SHP77 (cell line): ENCODE data around the gene DOC2A.

Source experiments
- DNase-seq, 2 experiments: peaks; one replicate each; lab custom pipeline; 2025; lab: John Stamatoyannopoulos, UW

The DOC2A gene

DNA sequence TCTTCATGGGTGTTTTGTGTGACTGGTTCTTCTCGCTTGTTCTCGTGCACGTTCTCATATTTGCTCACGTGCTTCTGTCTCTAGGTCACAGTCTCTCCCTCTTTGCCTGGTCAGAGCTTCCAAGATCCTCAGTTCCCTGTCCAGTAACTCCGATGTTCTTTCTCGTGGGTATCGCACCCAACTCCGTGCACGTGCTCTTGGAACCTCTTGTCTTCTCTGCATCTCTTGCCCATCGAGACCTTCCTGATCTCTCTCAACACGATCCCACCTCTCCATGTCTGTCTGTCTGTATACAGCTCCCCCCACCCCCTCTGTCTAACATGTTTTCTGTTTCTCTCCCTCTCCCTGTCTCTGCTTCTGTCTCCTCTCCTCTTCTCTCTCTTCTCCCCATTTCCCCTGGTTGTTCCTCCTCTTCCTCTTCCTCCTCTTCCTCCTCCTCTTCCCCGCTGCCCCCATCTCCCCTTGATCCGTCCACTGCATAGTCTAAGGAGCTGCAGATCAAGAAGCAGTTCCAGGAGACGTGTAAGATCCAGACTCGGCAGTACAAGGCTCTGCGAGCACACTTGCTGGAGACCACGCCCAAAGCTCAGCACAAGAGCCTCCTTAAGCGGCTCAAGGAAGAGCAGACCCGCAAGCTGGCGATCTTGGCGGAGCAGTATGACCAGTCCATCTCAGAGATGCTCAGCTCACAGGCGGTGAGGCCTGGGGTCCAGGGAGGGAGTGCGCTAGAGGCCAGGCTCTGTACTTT, 21.5 kb downstream of the DOC2A start:
- no peak for DNase-seq

DNA sequence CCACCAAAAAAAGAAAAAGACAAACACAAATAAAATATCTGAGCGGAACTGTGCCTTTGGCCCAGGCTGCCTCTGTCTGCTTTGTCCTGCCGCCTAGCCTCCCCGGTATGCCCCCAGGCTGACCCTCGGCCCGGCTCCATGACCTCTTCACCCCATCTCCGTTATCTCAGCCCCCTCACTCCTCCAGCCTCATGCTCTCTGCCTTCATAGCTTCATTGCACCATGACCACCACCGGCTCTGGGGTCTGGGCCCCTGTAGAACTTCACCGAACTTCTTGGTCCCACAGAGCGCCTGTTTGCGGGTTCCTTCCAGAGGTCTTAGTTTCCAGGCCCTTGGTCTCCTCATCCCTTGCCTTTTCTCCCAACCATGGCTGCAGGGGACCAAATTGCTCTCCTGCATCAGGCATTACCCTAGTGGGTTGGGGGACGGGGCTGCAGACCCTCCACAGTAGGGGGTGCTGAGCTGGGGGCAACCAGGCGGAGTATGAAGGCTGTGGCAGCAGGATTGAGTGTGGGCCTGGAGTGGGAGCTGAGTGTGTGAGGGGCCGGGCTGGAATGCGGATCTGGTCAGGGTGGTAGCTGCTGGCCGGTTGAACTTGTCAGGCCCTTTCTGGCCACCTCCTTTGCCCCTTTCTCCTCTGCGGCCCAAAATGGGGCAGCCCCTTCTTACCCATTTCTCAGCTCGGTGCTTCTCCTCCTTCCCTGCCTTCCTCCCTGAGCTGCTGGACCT, 22.3 kb downstream of the DOC2A start:
- DNase-seq = no peak

DNA sequence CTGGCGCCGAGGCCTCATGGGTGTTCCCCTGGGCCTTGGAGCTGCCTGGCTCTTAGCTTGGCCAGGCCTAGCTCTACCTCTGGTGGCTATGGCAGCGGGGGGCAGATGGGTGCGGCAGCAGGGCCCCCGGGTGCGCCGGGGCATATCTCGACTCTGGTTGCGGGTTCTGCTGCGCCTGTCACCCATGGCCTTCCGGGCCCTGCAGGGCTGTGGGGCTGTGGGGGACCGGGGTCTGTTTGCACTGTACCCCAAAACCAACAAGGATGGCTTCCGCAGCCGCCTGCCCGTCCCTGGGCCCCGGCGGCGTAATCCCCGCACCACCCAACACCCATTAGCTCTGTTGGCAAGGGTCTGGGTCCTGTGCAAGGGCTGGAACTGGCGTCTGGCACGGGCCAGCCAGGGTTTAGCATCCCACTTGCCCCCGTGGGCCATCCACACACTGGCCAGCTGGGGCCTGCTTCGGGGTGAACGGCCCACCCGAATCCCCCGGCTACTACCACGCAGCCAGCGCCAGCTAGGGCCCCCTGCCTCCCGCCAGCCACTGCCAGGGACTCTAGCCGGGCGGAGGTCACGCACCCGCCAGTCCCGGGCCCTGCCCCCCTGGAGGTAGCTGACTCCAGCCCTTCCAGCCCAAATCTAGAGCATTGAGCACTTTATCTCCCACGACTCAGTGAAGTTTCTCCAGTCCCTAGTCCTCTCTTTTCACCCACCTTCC, 23.3 kb downstream of the DOC2A start:
- DNase-seq = no peak

- DNase-seq = no peak
Observed at GRCh38 chr16:29986931-29987330, 23.9 kb downstream of the DOC2A start.

DNA sequence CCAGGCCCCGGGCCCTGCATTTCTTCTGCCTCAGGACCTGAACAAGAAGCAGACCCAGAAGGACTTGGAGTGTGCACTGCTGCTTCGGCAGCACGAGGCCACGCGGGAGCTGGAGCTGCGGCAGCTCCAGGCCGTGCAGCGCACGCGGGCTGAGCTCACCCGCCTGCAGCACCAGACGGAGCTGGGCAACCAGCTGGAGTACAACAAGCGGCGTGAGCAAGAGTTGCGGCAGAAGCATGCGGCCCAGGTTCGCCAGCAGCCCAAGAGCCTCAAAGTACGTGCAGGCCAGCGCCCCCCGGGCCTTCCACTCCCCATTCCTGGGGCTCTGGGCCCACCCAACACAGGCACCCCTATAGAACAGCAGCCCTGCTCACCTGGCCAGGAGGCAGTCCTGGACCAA, 24.6 kb downstream of the DOC2A start:
- DNase-seq = no peak

DNA sequence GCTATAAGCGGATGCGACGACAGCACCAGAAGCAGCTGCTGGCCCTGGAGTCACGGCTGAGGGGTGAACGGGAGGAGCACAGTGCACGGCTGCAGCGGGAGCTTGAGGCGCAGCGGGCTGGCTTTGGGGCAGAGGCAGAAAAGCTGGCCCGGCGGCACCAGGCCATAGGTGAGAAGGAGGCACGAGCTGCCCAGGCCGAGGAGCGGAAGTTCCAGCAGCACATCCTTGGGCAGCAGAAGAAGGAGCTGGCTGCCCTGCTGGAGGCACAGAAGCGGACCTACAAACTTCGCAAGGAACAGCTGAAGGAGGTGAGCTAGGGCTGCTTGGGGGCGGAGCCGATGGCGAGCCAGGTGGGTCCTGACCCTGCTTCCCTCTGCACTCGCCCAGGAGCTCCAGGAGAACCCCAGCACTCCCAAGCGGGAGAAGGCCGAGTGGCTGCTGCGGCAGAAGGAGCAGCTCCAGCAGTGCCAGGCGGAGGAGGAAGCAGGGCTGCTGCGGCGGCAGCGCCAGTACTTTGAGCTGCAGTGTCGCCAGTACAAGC, 25.5 kb downstream of the DOC2A start:
- DNase-seq = no peak

GRCh38 chr16:29984764-29985147, 26.1 kb downstream of the DOC2A start:
- DNase-seq = no peak

DNA sequence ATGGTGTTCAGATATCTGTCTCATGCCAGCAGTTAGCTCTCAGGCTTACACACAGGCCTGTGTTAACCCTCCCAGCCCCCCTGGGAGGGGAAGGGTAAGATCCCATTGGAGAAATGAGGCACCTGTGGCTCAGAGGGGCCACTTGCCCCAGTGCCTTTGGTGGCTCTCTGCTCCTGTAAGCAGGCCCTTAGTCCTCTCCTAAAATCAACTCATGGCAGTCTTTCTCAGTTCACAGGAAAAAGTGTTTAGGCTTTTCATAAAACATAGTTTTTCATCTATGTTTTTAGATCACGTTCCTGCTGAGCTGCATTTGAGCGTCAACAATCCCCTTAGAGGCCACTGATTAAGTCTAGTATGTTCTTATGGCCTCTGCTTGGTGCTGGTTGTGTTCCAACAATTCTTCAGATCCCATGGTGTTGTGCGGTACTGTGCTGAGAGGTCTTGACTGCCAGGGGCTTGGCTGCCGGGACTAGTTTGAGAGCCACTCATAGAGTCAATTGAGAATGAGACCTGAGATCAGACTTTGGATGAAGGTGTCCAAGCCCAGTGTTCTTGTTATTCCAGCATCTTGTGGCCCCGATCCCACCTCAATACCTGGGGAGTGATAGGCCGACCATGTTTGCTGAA, 26.6 kb downstream of the DOC2A start:
- DNase-seq = no peak

DNA sequence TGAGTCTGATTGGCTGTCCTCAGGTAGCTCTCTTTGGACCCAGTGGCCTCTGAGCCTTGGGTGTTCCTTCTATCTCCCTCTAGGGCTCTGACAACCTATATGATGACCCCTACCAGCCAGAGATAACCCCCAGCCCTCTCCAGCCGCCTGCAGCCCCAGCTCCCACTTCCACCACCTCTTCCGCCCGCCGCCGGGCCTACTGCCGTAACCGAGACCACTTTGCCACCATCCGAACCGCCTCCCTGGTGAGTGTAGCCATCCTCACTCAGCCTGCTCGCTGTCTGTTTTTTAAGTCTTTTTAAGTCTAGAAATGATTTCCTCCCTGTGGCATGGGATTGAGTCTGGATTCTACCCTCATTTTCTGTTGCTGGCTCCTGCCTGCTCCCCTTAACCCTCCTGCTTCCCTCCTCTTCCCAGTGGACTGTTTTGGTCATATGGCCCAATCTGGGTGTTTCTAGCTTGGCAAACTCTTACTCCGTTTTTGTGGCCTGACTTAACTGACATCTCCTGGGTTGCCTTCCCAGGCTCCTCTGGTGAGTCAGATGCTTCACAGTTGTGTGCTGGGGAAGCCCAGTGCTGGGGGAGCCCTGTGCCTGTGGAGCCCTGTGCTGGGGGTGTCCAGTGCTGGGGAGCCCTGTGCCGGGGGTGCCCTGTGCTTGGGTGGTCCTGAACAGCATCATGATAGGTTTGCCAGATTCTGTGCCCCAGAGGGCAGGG, 27.2 kb downstream of the DOC2A start:
- no peak for DNase-seq

DNA sequence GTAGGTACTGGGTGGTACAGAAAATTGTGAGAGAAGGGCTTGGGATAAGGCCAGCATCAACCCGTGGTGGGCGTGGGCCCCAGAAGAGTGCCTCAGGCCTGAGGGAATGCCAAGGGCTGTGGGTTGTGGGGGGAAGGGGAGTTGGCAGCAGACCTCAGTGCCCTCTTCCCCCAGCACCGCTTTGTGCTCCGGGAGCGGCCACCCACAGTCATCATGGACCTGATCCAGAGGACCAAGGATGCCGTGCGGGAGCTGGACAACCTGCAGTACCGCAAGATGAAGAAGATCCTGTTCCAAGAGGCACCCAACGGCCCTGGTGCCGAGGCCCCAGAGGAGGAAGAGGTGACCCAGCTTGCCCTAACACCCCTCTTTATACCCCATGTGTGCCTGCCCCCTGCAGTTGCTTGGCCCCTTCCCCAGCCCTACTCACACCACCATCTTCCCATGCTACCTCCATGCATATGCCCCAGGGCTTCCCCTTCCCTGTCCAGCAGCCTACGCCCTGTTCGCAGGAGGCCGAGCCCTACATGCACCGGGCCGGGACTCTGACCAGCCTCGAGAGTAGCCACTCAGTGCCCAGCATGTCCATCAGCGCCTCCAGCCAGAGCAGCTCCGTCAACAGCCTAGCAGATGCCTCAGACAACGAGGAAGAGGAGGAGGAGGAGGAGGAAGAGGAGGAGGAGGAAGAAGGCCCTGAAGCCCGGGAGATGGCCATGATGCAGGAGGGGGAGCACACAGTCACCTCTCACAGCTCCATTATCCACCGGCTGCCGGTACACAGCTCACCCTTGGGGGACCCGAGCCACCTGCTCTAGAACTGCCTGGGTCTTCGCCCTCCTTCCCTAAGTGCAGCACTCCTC, 28.0 kb downstream of the DOC2A start:
- no peak for DNase-seq

DNA sequence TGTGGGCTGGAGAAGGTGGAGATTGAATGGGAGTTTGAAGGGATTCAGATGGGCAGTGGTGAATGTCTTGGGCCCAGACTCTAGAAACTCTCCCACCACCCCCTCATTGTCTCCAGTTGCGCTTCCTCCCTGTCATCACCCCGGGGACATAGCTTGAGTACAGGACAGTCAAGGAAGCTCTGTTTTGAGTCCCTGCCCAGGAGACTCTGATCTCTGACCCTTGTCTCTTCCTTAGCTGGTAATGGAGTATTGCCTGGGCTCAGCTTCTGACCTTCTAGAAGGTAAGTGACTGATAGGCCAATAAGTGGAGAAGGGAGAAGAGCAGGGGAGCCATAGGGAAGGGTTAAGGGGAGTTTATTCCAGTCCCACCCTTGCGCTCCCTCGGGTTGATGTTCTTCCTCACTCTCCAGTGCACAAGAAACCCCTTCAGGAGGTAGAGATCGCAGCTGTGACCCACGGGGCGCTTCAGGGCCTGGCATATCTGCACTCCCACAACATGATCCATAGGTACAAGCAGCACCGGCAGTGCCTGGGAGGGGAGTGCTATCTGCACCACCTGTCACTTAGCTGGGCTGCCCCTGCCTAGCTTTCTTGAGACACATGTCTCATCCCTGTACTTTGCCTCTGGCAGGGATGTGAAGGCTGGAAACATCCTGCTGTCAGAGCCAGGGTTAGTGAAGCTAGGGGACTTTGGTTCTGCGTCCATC, 32.1 kb downstream of the DOC2A start:
- no peak for DNase-seq

DNA sequence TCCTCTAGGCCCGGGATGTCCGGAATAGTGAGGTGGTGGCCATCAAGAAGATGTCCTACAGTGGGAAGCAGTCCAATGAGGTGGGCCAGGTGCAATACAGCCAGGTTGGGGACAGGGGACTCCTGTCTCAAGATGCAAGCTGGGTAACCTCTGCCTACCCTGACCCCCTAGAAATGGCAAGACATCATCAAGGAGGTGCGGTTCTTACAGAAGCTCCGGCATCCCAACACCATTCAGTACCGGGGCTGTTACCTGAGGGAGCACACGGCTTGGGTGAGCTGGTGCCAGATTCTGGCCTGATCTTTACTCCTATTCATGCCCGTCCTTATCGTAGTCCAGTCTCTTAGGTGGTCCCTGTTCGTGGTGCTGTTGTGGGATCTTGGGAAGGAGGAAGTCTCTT, 32.7 kb downstream of the DOC2A start:
- DNase-seq = no peak

GRCh38 chr16:29977063-29977825, 33.6 kb downstream of the DOC2A start:
- no peak for DNase-seq

GRCh38 chr16:29975811-29976511, 34.9 kb downstream of the DOC2A start:
- DNase-seq = no peak

DNA sequence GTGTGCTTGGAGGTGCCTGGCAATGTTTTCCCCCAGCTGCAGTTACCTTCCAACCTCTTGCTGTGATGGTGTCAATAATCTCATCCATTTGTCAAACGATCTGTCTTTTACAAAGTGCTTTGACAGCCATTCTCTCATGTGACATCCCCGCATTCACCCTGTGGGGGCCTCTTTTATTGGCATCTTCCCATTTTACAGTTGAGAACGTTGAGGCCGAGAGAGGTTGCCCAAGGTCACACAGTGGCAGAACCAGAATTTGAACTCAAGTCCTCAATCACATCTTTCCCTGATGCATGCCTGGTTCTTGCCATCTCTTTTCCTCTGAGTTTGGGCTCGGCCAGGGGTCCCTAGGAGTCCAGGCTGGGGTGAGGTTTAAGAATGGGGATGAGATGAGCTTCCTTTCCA, 35.7 kb downstream of the DOC2A start:
- no peak for DNase-seq

DNA sequence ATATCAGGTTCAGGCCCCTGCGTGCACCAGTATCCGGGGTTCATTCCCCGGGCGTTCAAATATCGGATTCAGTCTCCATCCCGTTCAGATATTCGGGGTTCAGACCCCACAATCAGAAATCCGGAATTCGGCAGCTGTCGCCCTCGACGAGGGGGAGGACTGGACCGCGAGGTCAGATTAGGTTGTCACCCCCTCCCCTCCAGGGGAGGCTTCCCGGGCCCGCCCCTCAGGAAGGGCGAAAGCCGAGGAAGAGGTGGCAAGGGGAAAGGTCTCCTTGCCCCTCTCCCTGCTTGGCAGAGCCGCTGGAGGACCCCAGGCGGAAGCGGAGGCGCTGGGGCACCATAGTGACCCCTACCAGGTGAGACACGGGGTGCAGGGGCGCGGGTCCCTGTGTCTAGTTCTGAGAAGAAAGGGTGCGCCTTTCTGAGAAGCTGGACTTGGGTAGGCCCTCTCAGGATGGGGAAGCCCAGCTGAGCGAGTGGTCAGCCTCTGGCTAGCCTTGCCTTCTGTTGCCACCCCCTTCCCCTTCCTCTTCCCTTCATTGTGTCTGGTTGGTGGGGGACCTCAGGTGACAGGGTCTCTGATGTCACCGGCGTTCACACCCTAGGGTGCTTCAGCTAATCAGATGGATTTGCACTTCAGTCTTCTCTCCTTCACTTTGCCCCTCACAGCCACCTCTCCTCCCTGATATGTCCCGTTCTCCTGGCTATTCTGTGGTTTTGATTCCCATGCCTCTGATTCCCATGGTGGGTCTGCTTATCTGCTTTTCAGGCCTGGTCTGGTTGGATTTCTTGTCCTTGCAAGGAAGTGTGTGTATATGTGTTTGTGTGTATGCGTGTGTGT, 36.3 kb downstream of the DOC2A start:
- DNase-seq = no peak

- peak; percentile 98 to 99 for DNase-seq
Observed at GRCh38 chr16:29973384-29974246, 37.2 kb downstream of the DOC2A start, which contains the start of gene TAOK2. Gene TAOK2, plus strand, starts transcription at chr16:29973868. Its CDS starts 3,905 bp downstream, at chr16:29977773.
